GM18909 (cell line): ENCODE measurements around the gene PSMB10.
"Not testable (repeated sequence)": the region's sequence is repeated elsewhere in the genome, so short reads cannot be mapped to it uniquely, and the experiment has no call there.

Experiments
- ATAC-seq: cut with Tn5 transposase; IDR thresholded peaks from one replicate; pipeline ENCODE4 v1.9.1; 2021; ENCODE audit warnings: mild to moderate bottlenecking; ENCODE audit not compliant: unreplicated experiment, poor library complexity

PSMB10 gene

GRCh38 chr16:67928561-67929364, 7.9 kb downstream of the PSMB10 start:
- no peak for ATAC-seq

GRCh38 chr16:67928147-67928546, 8.5 kb downstream of the PSMB10 start:
- no peak for ATAC-seq

GRCh38 chr16:67927131-67927941, 9.3 kb downstream of the PSMB10 start:
- ATAC-seq, result no peak

- no peak for ATAC-seq
Measured at GRCh38 chr16:67926181-67926750, 10.4 kb downstream of the PSMB10 start.

GRCh38 chr16:67924140-67924906, 12.3 kb downstream of the PSMB10 start:
- ATAC-seq, result no peak

- ATAC-seq, result no peak
Measured at GRCh38 chr16:67923414-67924116, 13.1 kb downstream of the PSMB10 start.

GRCh38 chr16:67922740-67923139, 13.9 kb downstream of the PSMB10 start:
- no peak for ATAC-seq

GRCh38 chr16:67922221-67922620, 14.4 kb downstream of the PSMB10 start:
- no peak for ATAC-seq

- no peak for ATAC-seq
Measured at GRCh38 chr16:67919622-67920221, 16.9 kb downstream of the PSMB10 start.

GRCh38 chr16:67917852-67918236, 18.8 kb downstream of the PSMB10 start:
- no peak for ATAC-seq

- no peak for ATAC-seq
Measured at GRCh38 chr16:67917140-67917851, 19.4 kb downstream of the PSMB10 start.

GRCh38 chr16:67915831-67916723, 20.6 kb downstream of the PSMB10 start:
- ATAC-seq, result no peak

- ATAC-seq, result not testable (repeated sequence)
Measured at GRCh38 chr16:67915496-67915769, 21.2 kb downstream of the PSMB10 start.

GRCh38 chr16:67914758-67915495, 21.7 kb downstream of the PSMB10 start:
- ATAC-seq, result no peak

- ATAC-seq, result no peak
Measured at GRCh38 chr16:67910158-67910557, 26.5 kb downstream of the PSMB10 start.

GRCh38 chr16:67909056-67909742, 27.5 kb downstream of the PSMB10 start:
- ATAC-seq, result no peak
